ENCODE data around the gene ARHGEF38.

GRCh38 chr4:105607876-105608275, 55.5 kb downstream of the ARHGEF38 start:
- TF ChIP-seq, protein P1, sequence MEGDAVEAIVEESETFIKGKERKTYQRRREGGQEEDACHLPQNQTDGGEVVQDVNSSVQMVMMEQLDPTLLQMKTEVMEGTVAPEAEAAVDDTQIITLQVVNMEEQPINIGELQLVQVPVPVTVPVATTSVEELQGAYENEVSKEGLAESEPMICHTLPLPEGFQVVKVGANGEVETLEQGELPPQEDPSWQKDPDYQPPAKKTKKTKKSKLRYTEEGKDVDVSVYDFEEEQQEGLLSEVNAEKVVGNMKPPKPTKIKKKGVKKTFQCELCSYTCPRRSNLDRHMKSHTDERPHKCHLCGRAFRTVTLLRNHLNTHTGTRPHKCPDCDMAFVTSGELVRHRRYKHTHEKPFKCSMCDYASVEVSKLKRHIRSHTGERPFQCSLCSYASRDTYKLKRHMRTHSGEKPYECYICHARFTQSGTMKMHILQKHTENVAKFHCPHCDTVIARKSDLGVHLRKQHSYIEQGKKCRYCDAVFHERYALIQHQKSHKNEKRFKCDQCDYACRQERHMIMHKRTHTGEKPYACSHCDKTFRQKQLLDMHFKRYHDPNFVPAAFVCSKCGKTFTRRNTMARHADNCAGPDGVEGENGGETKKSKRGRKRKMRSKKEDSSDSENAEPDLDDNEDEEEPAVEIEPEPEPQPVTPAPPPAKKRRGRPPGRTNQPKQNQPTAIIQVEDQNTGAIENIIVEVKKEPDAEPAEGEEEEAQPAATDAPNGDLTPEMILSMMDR (IDR thresholded peaks at IDR 0.05) = no peak
- TF ChIP-seq POLR2A (IDR thresholded peaks at IDR 0.05) = no peak
